Mucosa of descending colon (tissue), 3 donors: ENCODE measurements around the gene CDKN1C. TPM values are rescaled to one million over a fixed set of nuclear protein-coding genes. Genes with fewer than 3 reads are reported as not detected.
A peak's percentile ranks its signal among the peaks of the same experiment; 100 is the strongest.

Experiments
- ATAC-seq: fragments of 200-7000 bp; cut with Tn5 transposase; one replicate; pipeline ENCODE4 v1.9.1; 2020; ENCODE audit warnings: mild to moderate bottlenecking, moderate library complexity
- DNase-seq, 3 donors: peaks; one replicate each; pipeline ENCODE4 v3.0.0-alpha.2; 2020
- H3K36me3 ChIP-seq: fragments of 200-600 bp; one replicate; pipeline ENCODE4 v1.8.0; 2021; ENCODE audit warnings: low read depth, mild to moderate bottlenecking
- H3K4me1 ChIP-seq: fragments of 200-600 bp; one replicate; pipeline ENCODE4 v1.8.0; 2021; ENCODE audit warnings: low read depth, mild to moderate bottlenecking
- H3K4me3 ChIP-seq: fragments of 200-600 bp; one replicate; pipeline ENCODE4 v1.8.0; 2021; ENCODE audit warnings: mild to moderate bottlenecking
- H3K9me3 ChIP-seq: fragments of 200-600 bp; one replicate; pipeline ENCODE4 v1.8.0; 2021; ENCODE audit warnings: mild to moderate bottlenecking
- CTCF ChIP-seq: fragments of 200-600 bp; IDR thresholded peaks from one replicate; pipeline ENCODE4 v1.8.0; 2022; ENCODE audit warnings: antibody characterized with exemption, mild to moderate bottlenecking
- intact Hi-C, 2 donors: fragments of 100-400 bp; cut with DNase I in 1 of 2; cut with micrococcal nuclease in 1 of 2; formaldehyde crosslinking; loops; one replicate each; pipeline versions ENCODE4 v1.11.0 to v1.11.1; 2022; cut with DNase I, micrococcal nuclease
- total RNA-seq, 3 donors: library from RNA; stranded (reverse); fragmentation: NEBNext Ultra II Directional in 2 of 3; extraction: Animal tissue kit (Norgen Biotek cat#: 25700) in 2 of 3; gene quantifications; one replicate each; pipeline versions ENCODE4 v1.2.1 to v1.2.4, GENCODE V29; 2021 to 2023
- donor health status: DM: no; HTN: no; CAD: no; lungs with moderate emphysema.
- donor health status: DM: no; HTN: no; CAD: no.
- donor health status: DM: no; HTN: yes; CAD: no.

The CDKN1C gene
- total RNA-seq, 3 donors from 2014 or later = 3.0 to 40.3 (median 10.2) TPM

DNA sequence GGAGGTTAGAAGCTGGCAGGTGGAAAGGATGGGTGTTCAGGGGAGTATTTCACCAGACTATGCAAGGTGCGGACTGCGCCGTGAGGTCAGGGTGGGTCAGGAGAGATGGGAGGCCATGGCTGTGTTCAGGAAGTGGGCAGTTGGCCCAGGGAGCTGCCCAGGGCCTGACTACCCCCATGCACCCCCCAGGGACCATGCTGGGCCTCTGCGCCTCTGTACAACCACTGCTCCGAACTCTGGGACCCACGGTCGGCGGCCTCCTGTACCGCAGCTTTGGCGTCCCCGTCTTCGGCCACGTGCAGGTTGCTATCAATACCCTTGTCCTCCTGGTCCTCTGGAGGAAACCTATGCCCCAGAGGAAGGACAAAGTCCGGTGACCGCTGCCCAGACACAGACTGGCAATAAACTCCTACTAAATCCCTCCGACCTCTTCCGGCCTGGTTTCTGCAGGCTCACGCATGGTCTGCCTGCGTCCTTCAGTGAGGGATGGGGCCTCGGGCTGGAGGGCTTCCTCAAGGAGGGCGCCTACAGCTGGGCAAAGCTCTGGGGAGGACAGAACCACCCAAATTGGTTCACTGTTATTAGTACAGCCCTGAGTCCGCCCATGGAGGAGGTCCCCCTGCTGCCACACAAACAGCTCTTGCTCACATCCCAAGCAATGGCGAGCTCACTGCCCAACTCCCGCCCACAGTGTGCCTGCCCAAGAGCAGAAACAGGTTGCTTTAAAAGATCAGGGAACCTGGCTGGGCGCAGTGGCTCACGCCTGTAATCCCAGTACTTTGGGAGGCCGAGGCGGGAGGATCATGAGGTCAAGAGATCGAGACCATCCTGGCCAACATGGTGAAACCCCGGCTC is 39.5 kb upstream of the CDKN1C start:
- TF ChIP-seq CTCF = no peak
- Histone ChIP-seq H3K4me1 (peaks cover 31% of the 10 kb centered on the region), H3K36me3 (no peaks in the 10 kb centered on the region), H3K4me3 (no peak overlapping the region), H3K9me3 (no peaks in the 10 kb centered on the region)
- intact Hi-C loops = no loop called here
- DNase-seq (peak; percentile 67 to 73 (median 71)), ATAC-seq (peak; percentile 30)

- ATAC-seq = peak; percentile 75
- no peak for TF ChIP-seq CTCF
- H3K4me1 ChIP-seq = peaks cover 31% of the 10 kb centered on the region
- H3K4me3 ChIP-seq = no peak overlapping the region
- peak; percentile 89 to 92 (median 91) for DNase-seq
- no peaks in the 10 kb centered on the region for H3K9me3 ChIP-seq
- no peaks in the 10 kb centered on the region for H3K36me3 ChIP-seq
- intact Hi-C loops = no loop called here
These were observed 38.8 kb upstream of the CDKN1C start for GRCh38 chr11:2924381-2924780.

GRCh38 chr11:2923446-2924375 is 38.1 kb upstream of the CDKN1C start:
- no peaks in the 10 kb centered on the region for H3K9me3 ChIP-seq
- peak in 1 of 3 donors; percentile 54 for DNase-seq
- intact Hi-C loops = no loop called here
- no peak for TF ChIP-seq CTCF
- ATAC-seq = peak; percentile 2
- peaks cover 31% of the 10 kb centered on the region for H3K4me1 ChIP-seq
- no peaks in the 10 kb centered on the region for H3K36me3 ChIP-seq
- no peak overlapping the region for H3K4me3 ChIP-seq

DNA sequence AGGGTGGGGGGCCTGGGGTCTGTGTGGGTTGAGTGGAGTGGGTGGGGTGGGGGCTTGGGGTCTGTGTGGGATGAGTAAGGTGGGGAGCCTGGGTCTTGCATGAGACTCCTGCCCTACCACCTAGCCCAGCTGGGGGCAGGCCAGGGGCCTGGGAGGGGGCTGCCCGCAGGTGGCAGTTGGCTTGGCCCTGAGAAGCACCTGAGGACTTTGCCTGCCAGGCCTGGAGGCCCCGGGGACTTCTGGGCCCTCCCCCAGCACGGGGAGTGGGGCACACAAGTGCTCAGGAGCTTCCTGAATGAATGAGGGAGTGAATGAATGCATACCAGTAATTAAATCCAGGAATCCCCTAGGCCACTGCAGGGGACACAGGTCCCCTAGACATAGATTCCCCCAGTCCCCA is 37.1 kb upstream of the CDKN1C start:
- Histone ChIP-seq H3K4me3 (no peak overlapping the region), H3K36me3 (no peaks in the 10 kb centered on the region), H3K4me1 (peaks cover 22% of the 10 kb centered on the region), H3K9me3 (no peaks in the 10 kb centered on the region)
- ATAC-seq (no peak), DNase-seq (peak in 1 of 3 donors; percentile 44)
- intact Hi-C loops = no loop called here
- no peak for TF ChIP-seq CTCF

- H3K4me3 ChIP-seq = no peak overlapping the region
- H3K9me3 ChIP-seq = no peaks in the 10 kb centered on the region
- ATAC-seq (no peak), DNase-seq (no peak)
- TF ChIP-seq CTCF = no peak
- H3K4me1 ChIP-seq = peaks cover 17% of the 10 kb centered on the region
- H3K36me3 ChIP-seq = no peaks in the 10 kb centered on the region
- intact Hi-C loops = no loop called here
These were observed 36.3 kb upstream of the CDKN1C start for GRCh38 chr11:2921742-2922493.
